CD4-positive, alpha-beta T cell treated with Interleukin-2 at 100 ng/mL for 4 hours (primary cell): ENCODE results near the gene HDLBP.
"Not testable (repeated sequence)": the region's sequence is repeated elsewhere in the genome, so short reads cannot be mapped to it uniquely, and the experiment has no call there.

Experiments used
- DNase-seq: peaks from one replicate; pipeline ENCODE4 v3.0.0-alpha.2; 2020; ENCODE audit warnings: low spot score

The HDLBP gene

GRCh38 chr2:241308267-241308666, 7.2 kb downstream of the HDLBP start:
- DNase-seq: no peak

GRCh38 chr2:241307055-241307454, 8.4 kb downstream of the HDLBP start:
- DNase-seq: no peak

GRCh38 chr2:241304039-241304670, 11.3 kb downstream of the HDLBP start:
- no peak for DNase-seq

- DNase-seq: no peak
These were observed 12.5 kb downstream of the HDLBP start for GRCh38 chr2:241302759-241303651.

GRCh38 chr2:241302083-241302482, 13.4 kb downstream of the HDLBP start:
- DNase-seq: no peak

- peak; percentile 66 for DNase-seq
These were observed 15.5 kb downstream of the HDLBP start for GRCh38 chr2:241300000-241300399.

GRCh38 chr2:241298673-241299072, 16.8 kb downstream of the HDLBP start:
- DNase-seq: peak; percentile 45

GRCh38 chr2:241296767-241297166, 18.7 kb downstream of the HDLBP start:
- DNase-seq: no peak

GRCh38 chr2:241295326-241296095, 20.0 kb downstream of the HDLBP start:
- no peak for DNase-seq

GRCh38 chr2:241293378-241293797, 22.1 kb downstream of the HDLBP start:
- DNase-seq: not testable (repeated sequence)

GRCh38 chr2:241291977-241292376, 23.5 kb downstream of the HDLBP start:
- DNase-seq: no peak

GRCh38 chr2:241291153-241291552, 24.3 kb downstream of the HDLBP start:
- DNase-seq: no peak

- no peak for DNase-seq
These were observed 25.9 kb downstream of the HDLBP start for GRCh38 chr2:241289597-241289996.

- no peak for DNase-seq
These were observed 26.4 kb downstream of the HDLBP start for GRCh38 chr2:241289053-241289452.

- DNase-seq: no peak
These were observed 27.1 kb downstream of the HDLBP start for GRCh38 chr2:241288324-241288888.

GRCh38 chr2:241286348-241287090, 29.0 kb downstream of the HDLBP start:
- no peak for DNase-seq

GRCh38 chr2:241285596-241285995, 29.9 kb downstream of the HDLBP start:
- no peak for DNase-seq

GRCh38 chr2:241282555-241282954, 32.9 kb downstream of the HDLBP start:
- DNase-seq: no peak

GRCh38 chr2:241280291-241280690, 35.2 kb downstream of the HDLBP start:
- no peak for DNase-seq

- no peak for DNase-seq
These were observed 35.6 kb downstream of the HDLBP start for GRCh38 chr2:241279828-241280227.

- DNase-seq: no peak
These were observed 36.1 kb downstream of the HDLBP start for GRCh38 chr2:241279413-241279812.

GRCh38 chr2:241278306-241278705, 37.2 kb downstream of the HDLBP start:
- DNase-seq: not testable (repeated sequence)
